Body of pancreas (tissue), 4 donors: ENCODE results near the gene FEM1B. TPM values are rescaled to one million over a fixed set of nuclear protein-coding genes. Genes with fewer than 3 reads are reported as not detected.

Source experiments
- ATAC-seq: fragments of 150-250 bp; one replicate; pipeline ENCODE4 v1.9.1; 2016
- DNase-seq, 4 donors: peaks; one replicate each; pipeline ENCODE4 v3.0.0-alpha.2; 2019
- H3K27ac ChIP-seq, 4 donors: fragments of 200-600 bp; sonication (generic); 1 replicate in 3 of 4; 2 replicates in 1 of 4; pipeline versions ENCODE4 v1.5.1 to v1.6.1; 2016 to 2019; ENCODE audit warnings: mild to moderate bottlenecking in 1 of 4, mixed read lengths in 1 of 4, moderate library complexity in 1 of 4
- H3K27me3 ChIP-seq, 2 donors: fragments of 200-600 bp; sonication (generic); one replicate each; pipeline ENCODE4 v1.6.0; 2016; ENCODE audit warnings: mild to moderate bottlenecking in 1 of 2
- H3K36me3 ChIP-seq, 2 donors: fragments of 200-600 bp; sonication (generic); replicated peaks in 1 of 2; 2 replicates each; pipeline ENCODE4 v1.5.1; 2016; ENCODE audit warnings: low read depth in 2 of 2; ENCODE audit not compliant: insufficient read depth in 1 of 2
- H3K4me1 ChIP-seq: fragments of 200-600 bp; sonication (generic); one replicate; pipeline ENCODE4 v1.6.0; 2016
- H3K4me3 ChIP-seq, 2 donors: fragments of 200-600 bp; sonication (generic); 1 replicate in 1 of 2; 2 replicates in 1 of 2; pipeline ENCODE4 v1.5.1; 2016 to 2019
- H3K9me3 ChIP-seq, 3 donors: fragments of 200-600 bp; sonication (generic); 1 replicate in 2 of 3; 2 replicates in 1 of 3; pipeline ENCODE4 v1.5.1; 2016
- CTCF ChIP-seq, 7 experiments: fragments of 450-650 bp in 4 of 7; fragments of 200-600 bp in 3 of 7; sonication (generic) in 3 of 7; IDR thresholded peaks; one replicate each; pipeline ENCODE4 v1.5.1; 2016 to 2019; ENCODE audit warnings: antibody characterized with exemption in 7 of 7
- POLR2A ChIP-seq, 3 donors: fragments of 450-650 bp; IDR thresholded peaks; one replicate each; pipeline ENCODE4 v1.6.1; 2016; ENCODE audit warnings: antibody characterized with exemption in 3 of 3, mild to moderate bottlenecking in 2 of 3
- WGBS, 2 donors: methylation state at CpG; one replicate each; pipeline ENCODE4 v1.1.5; 2017; 5-methylcytosine and 5-hydroxymethylcytosine counted together
- intact Hi-C: fragments of 100-400 bp; cut with DNase I; formaldehyde crosslinking; loops from one replicate; pipeline ENCODE4 v1.15.1; 2023
- total RNA-seq, 2 donors: library from RNA; depleted of rRNA; stranded (reverse); fragments of >200 nt; gene quantifications; one replicate each; pipeline ENCODE4 v1.1.0, GENCODE V29; 2016

Gene FEM1B
- total RNA-seq, 2 donors from 2014 or later: 10.5 to 19.7 TPM

GRCh38 chr15:68322796-68323195 is 45.3 kb downstream of the FEM1B start:
- no peak overlapping the region for H3K4me3 ChIP-seq
- H3K36me3 ChIP-seq: no peaks in the 10 kb centered on the region
- H3K4me1 ChIP-seq: no peaks in the 10 kb centered on the region
- 60 to 72% methylated on average over 8 to 9 of the region's 9 CpGs for WGBS, 2 donors
- ATAC-seq: no peak
- intact Hi-C loops: no loop called here
- no peaks in the 10 kb centered on the region for H3K27me3 ChIP-seq
- H3K27ac ChIP-seq: no peak overlapping the region
- no peak for TF ChIP-seq CTCF (IDR thresholded peaks at IDR 0.05)
- TF ChIP-seq POLR2A (IDR thresholded peaks at IDR 0.05): no peak
- no peaks in the 10 kb centered on the region for H3K9me3 ChIP-seq
- DNase-seq: no peak

- TF ChIP-seq CTCF (IDR thresholded peaks at IDR 0.05): no peak
- intact Hi-C loops: no loop called here
- DNase-seq (no peak), ATAC-seq (no peak)
- Histone ChIP-seq H3K4me1 (no peaks in the 10 kb centered on the region), H3K27me3 (no peaks in the 10 kb centered on the region), H3K36me3 (no peaks in the 10 kb centered on the region), H3K9me3 (no peaks in the 10 kb centered on the region), H3K27ac (no peak overlapping the region), H3K4me3 (no peak overlapping the region)
- 47 to 72% methylated on average over 4 of the region's 4 CpGs for WGBS, 2 donors
These were observed 48.2 kb downstream of the FEM1B start for GRCh38 chr15:68325726-68326125.

GRCh38 chr15:68326711-68327354 is 49.3 kb downstream of the FEM1B start:
- WGBS, 2 donors: 65% methylated on average over 5 to 11 of the region's 11 CpGs
- Histone ChIP-seq H3K4me1 (no peaks in the 10 kb centered on the region), H3K27me3 (no peaks in the 10 kb centered on the region), H3K9me3 (no peaks in the 10 kb centered on the region), H3K36me3 (no peaks in the 10 kb centered on the region), H3K27ac (no peak overlapping the region), H3K4me3 (no peak overlapping the region)
- ATAC-seq (no peak), DNase-seq (no peak)
- intact Hi-C loops: no loop called here
- TF ChIP-seq CTCF (IDR thresholded peaks at IDR 0.05) (no peak), POLR2A (IDR thresholded peaks at IDR 0.05) (no peak)

- WGBS, 2 donors: 63 to 83% methylated on average over 8 of the region's 8 CpGs
- DNase-seq (no peak), ATAC-seq (no peak)
- H3K4me3 ChIP-seq: no peak overlapping the region
- H3K27ac ChIP-seq: no peak overlapping the region
- H3K27me3 ChIP-seq: no peaks in the 10 kb centered on the region
- H3K4me1 ChIP-seq: peaks cover under 1% of the 10 kb centered on the region
- H3K36me3 ChIP-seq: no peaks in the 10 kb centered on the region
- intact Hi-C loops: no loop called here
- no peaks in the 10 kb centered on the region for H3K9me3 ChIP-seq
- TF ChIP-seq POLR2A (IDR thresholded peaks at IDR 0.05) (no peak), CTCF (IDR thresholded peaks at IDR 0.05) (no peak)
These were observed 50.9 kb downstream of the FEM1B start for GRCh38 chr15:68328443-68328842.

- no peak for TF ChIP-seq POLR2A (IDR thresholded peaks at IDR 0.05)
- TF ChIP-seq CTCF (IDR thresholded peaks at IDR 0.05): no peak
- peaks cover 6% of the 10 kb centered on the region for H3K4me1 ChIP-seq
- intact Hi-C loops: no loop called here
- WGBS, 2 donors: 84 to 87% methylated on average over 3 of the region's 3 CpGs
- no peaks in the 10 kb centered on the region for H3K9me3 ChIP-seq
- no peaks in the 10 kb centered on the region for H3K27me3 ChIP-seq
- H3K27ac ChIP-seq: no peak overlapping the region
- no peaks in the 10 kb centered on the region for H3K36me3 ChIP-seq
- H3K4me3 ChIP-seq: no peak overlapping the region
- no peak for DNase-seq
- no peak for ATAC-seq
These were observed 51.4 kb downstream of the FEM1B start for GRCh38 chr15:68328964-68329363.
